ENCODE data around the gene CDH4. TPM values are rescaled to one million over a fixed set of nuclear protein-coding genes. Genes with fewer than 3 reads are reported as not detected.

The CDH4 gene
- total RNA-seq, 1 donor from 2014 or later: 0.06 TPM

DNA sequence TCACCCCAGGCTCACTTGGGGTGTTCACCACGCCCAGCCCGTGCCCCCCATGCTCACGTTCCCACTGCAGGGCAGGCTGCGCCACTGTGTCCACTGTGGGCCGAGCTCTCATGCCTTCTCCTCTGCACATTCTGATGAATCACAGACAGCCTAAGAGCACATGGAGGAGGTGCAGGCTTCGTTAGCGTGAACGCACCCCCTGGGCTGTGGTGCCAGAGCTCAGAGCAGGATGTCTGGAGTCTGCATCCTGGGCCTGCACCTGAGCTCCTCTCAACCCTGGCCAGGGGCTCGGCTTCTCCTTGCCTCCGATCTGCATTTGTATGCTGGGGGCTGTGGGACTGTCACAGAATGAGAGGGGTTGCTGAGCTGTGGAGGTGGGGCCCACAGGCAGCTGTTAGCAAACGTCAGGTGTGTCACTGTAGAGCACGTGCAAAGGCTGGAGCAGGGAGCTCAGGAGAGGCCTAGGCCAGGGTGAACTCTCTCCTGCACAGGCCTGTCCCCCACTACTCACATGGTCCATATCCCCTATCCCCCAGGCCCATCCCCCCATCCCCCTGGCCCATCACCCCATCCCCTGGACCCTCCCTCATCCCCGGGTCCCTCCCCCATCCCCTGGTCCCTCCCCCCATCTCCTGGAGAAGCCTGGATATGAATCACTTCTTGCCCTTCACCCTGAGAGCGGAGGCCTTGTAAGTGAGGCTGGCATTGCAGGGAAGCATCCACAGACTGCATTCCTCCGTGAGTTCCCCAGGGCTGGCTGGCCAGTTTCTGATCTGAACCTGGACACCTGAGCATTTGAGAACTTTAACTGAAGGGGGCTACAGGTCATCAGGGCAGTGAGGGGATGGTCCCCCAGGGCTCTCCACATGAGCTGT, 504.1 kb downstream of the CDH4 start:
- no peak overlapping the region for H3K4me3 ChIP-seq
- intact Hi-C loops (cut with DNase I): no loop called here
- peak; percentile 36 for DNase-seq
- H3K9me3 ChIP-seq: peaks cover 2% of the 10 kb centered on the region
- H3K36me3 ChIP-seq: no peaks in the 10 kb centered on the region
- no peak overlapping the region for H3K27ac ChIP-seq
- no peaks in the 10 kb centered on the region for H3K4me1 ChIP-seq
- peaks cover 3% of the 10 kb centered on the region for H3K27me3 ChIP-seq (ENCODE audit: low read depth)
- TF ChIP-seq CTCF (IDR thresholded peaks at IDR 0.05): no peak
- ATAC-seq: no peak

- intact Hi-C loops (cut with DNase I): no loop called here
- DNase-seq (peak; percentile 10), ATAC-seq (no peak)
- Histone ChIP-seq H3K4me3 (no peak overlapping the region), H3K27ac (no peak overlapping the region), H3K27me3 (ENCODE audit: low read depth) (peaks cover 3% of the 10 kb centered on the region), H3K4me1 (no peaks in the 10 kb centered on the region), H3K9me3 (no peaks in the 10 kb centered on the region), H3K36me3 (no peaks in the 10 kb centered on the region)
- TF ChIP-seq CTCF (IDR thresholded peaks at IDR 0.05): no peak
Measured at GRCh38 chr20:61756966-61757677, 505.1 kb downstream of the CDH4 start.

GRCh38 chr20:61757678-61758563, 505.9 kb downstream of the CDH4 start:
- no peak overlapping the region for H3K4me3 ChIP-seq
- intact Hi-C loops (cut with DNase I): no loop called here
- H3K9me3 ChIP-seq: no peaks in the 10 kb centered on the region
- no peak for TF ChIP-seq CTCF (IDR thresholded peaks at IDR 0.05)
- peaks cover 3% of the 10 kb centered on the region for H3K27me3 ChIP-seq (ENCODE audit: low read depth)
- no peak for ATAC-seq
- DNase-seq: peak; percentile 38
- H3K4me1 ChIP-seq: no peaks in the 10 kb centered on the region
- H3K27ac ChIP-seq: no peak overlapping the region
- no peaks in the 10 kb centered on the region for H3K36me3 ChIP-seq

DNA sequence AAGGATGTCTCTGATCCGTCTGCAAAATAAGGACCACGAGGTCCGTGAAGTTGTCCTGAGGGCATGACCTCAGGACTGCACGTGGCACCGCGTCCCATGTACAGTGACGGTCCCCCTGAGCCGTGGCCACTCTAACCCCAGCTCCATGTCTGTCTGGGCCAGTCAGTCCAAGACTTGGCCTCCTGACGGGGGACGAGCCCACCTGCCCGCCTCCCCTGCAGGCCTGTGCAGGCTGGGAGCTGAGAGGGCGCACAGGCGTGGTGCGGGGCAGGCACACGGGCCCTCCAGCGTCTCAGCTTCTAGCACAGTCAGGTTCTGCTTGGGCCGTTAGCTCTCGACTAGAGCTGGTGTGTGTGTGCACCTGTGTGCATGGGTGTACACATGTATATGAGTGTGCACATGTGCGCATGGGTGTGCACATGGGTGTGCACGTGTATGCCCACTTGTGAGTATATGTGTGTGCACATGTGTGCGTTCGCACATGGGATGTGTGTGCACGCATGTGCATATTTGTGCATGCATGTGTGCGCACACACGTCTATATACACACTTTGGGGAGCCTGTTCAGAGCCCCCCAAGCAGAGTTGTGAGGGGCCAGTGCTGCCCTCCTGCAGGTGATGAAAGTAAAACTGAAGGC, 506.6 kb downstream of the CDH4 start:
- Histone ChIP-seq H3K4me1 (no peaks in the 10 kb centered on the region), H3K27me3 (ENCODE audit: low read depth) (peaks cover 8% of the 10 kb centered on the region), H3K4me3 (no peak overlapping the region), H3K36me3 (no peaks in the 10 kb centered on the region), H3K9me3 (no peaks in the 10 kb centered on the region), H3K27ac (no peak overlapping the region)
- DNase-seq (peak; percentile 25), ATAC-seq (peak in 1 of 2 donors; percentile 7)
- no peak for TF ChIP-seq CTCF (IDR thresholded peaks at IDR 0.05)
- intact Hi-C loops (cut with DNase I): no loop called here
